HG03378 (cell line): ENCODE measurements around the gene WLS.
"Not testable (repeated sequence)": the region's sequence is repeated elsewhere in the genome, so short reads cannot be mapped to it uniquely, and the experiment has no call there.

Experiments used
- ATAC-seq: cut with Tn5 transposase; IDR thresholded peaks from one replicate; pipeline ENCODE4 v1.9.1; 2021; ENCODE audit warnings: mild to moderate bottlenecking, moderate library complexity; ENCODE audit not compliant: unreplicated experiment

WLS gene

GRCh38 chr1:68201546-68202238 lies 30.6 kb downstream of the WLS start:
- no peak for ATAC-seq

GRCh38 chr1:68199603-68200002 lies 32.7 kb downstream of the WLS start:
- no peak for ATAC-seq

DNA sequence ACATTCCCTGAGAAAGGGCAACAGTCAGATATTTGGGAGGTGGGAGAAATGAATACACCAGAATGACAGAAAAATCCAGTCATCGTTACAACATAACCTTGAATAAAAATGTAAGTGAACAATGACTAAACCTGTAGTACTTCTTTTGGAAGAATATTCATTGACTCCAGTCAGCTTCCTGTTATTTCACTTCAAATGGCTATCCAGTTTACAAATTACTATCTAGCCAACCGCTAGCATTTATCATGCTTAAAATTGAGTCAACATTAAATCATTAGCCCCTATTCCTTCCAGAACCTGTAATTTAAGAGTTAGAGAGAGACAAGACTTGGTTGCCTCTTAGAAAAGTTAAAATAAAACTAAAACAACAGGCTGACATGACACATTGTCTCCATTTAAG lies 33.6 kb downstream of the WLS start:
- no peak for ATAC-seq

- no peak for ATAC-seq
Observed at GRCh38 chr1:68197891-68198290, 34.4 kb downstream of the WLS start.

DNA sequence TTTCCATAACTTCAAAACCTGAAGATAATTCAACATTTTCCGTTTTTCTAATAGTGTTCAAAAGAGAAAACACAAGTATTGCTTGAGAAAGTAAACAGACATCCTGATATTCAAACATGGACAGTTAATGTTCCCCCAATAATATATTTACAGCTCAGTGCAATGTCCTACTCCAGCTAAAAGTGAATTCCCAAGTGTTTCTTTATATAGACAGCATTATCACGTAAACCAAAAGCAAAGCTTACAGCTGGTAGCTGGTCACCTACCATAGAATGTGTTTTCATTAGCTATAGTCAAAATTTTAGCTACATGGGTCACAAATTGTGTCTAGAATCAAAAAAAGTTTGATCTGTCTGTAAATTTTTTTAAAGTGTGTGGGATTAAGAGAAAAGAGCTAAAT lies 34.9 kb downstream of the WLS start:
- no peak for ATAC-seq

- no peak for ATAC-seq
Observed at GRCh38 chr1:68196676-68197075, 35.6 kb downstream of the WLS start.

- ATAC-seq = no peak
Observed at GRCh38 chr1:68191717-68192116, 40.6 kb downstream of the WLS start.

GRCh38 chr1:68188644-68189340 lies 43.5 kb downstream of the WLS start:
- no peak for ATAC-seq

GRCh38 chr1:68188060-68188538 lies 44.2 kb downstream of the WLS start:
- no peak for ATAC-seq

DNA sequence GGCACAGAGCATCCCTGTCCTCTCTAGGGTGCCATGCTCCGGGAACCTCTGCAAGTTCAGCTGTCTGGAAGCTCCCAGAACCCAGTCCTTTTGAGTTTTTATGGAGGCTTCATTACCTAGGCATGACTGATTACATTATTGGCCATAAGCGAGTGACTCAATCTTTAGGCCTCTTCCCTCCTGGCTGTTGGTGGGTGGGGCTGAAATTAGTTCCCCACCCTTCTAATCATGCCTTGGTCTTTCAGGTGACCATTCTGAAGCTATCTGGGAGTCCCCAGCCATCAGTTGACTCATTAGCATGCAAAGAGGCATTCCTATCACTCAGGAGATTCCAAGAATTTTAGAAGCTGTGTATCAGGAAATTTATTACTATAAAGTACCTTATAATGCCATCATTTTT lies 46.6 kb downstream of the WLS start:
- no peak for ATAC-seq

GRCh38 chr1:68183895-68184294 lies 48.4 kb downstream of the WLS start:
- ATAC-seq = no peak

- peak; percentile 51 for ATAC-seq
Observed at GRCh38 chr1:68181165-68181556, 51.2 kb downstream of the WLS start.

DNA sequence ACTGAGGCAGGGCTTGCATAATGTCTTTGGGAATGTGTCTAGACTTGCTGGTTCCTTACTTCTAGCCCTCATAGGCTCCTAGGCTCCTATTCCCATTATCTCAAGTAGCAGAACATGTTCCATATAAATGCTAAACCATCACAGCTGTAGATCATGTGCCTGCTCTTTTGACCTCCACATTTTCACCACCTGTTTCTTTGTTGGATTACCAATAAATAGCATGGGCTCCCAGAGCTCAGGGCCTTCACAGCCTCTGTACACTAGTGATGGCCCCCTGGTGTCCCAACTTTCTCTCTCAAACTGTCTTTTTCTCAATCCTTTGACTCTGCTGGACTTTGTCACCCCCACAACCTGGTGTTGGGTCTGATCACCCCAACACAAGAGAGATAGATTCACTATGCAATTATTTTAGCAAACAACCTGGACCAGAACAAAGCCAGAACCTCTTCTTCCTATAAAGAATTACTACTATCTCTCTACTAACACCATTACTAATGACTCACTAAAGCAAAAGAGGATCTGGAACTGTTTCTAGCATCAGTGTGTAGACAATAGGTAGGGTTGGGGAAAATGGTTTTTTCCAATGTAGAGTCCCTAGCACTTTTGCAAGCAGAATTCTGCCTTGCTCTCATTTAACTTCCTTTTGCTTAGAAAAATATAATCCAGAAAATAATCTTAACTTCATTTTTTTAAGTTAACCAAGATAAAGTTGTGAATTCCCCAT lies 51.7 kb downstream of the WLS start:
- ATAC-seq = peak; percentile 64

DNA sequence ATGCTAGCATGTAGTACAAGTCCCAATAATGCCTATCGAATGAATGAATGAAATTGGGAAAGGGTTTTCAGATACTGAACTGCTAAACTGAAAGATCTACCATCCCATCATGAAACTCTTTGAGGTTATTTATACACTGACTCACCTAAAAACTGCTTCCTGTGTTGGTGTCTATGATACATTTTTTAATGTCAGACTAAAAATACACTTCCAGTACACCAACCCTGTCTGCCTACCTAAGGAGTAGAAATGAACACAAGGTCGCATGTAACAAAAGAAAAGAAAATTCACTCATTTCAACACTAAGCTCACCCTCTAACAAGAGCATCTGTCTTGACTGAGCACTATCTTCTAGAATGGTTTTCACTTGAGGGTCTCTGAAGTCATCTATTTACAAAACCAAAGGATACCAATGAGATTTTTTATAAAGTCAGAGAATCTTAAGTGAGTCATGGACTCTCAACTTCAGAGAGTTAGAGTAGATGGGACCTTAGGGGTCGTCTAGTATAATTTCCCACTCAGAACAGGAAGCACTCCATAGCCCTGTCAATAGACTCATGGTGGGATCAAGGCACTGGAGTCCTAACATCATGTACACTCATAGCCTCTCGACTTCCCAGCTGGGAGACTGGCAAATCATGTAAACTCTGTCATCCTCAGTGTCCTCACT lies 53.4 kb downstream of the WLS start:
- ATAC-seq = peak; percentile 73

DNA sequence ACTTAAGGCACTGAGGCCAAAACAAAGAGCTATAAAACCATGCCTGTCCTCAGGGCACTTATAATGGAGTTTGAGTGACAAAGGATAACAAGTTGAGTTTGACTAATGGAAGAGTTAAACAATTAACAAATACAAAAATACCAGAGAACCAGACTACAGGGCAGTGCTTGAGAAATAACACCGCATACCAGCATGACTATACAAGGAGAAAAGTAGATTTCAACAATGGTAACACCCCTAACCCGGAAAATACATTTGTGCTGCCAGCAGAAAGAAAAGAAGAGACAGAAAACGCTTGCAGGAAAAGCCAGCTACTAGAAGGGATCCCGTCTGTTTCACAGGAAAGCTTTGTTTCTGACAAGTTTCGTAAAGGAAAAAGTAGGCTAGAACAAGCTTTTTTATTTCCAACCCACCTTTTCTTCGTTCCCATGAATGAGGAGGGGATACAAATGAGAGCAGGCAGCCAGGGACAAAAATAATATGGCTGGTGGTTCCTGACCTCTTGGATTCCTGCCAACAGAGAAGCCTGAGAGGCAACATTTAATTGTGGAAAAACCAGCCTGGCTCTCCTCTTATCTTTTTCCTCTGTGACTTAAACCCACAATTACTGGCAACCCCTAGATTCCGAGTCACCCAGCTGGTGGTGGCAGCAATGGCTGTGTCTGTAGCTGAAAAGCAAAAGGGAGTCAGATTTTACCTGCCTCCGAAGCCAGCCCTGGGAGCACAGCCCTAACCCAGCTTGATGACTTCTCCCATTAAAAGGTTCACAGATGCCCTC lies 56.5 kb downstream of the WLS start:
- ATAC-seq = no peak

GRCh38 chr1:68174738-68175113 lies 57.6 kb downstream of the WLS start:
- ATAC-seq = no peak

- no peak for ATAC-seq
Observed at GRCh38 chr1:68173936-68174737, 58.2 kb downstream of the WLS start.

DNA sequence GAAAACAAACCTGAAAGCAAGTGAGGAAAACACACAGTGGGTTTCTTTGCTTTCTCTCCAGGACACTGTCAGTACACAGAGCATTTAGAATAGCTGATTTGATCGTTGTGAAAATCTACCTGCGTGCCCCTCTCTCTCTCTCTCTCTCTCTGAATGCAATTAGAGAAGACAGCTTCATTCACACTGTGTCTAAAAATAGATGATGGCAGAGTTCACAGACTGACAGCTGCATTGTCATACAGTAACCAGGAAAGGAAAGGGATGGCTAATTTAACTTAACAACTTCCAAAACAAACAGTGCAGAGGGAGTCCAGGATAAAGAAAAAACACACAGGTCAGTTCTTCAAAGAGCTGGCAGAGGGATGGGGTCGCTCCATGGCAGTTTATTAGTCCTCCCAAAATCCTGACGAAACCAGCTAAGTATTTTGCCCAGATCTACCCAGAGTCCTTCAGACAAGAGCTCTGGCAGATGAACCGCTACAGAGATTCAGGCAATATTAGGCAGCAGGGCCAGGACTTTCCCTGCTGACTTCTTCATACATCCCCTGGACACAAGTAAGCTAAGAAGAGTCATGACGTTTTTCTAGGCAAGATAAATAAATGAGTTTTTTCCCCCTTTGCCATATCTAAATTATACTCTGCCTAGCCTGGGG lies 58.9 kb downstream of the WLS start:
- ATAC-seq = no peak

GRCh38 chr1:68171795-68172194 lies 60.5 kb downstream of the WLS start:
- ATAC-seq = not testable (repeated sequence)
